Colonic mucosa (tissue), 4 donors: ENCODE results near the gene AREL1. TPM values are rescaled to one million over a fixed set of nuclear protein-coding genes. Genes with fewer than 3 reads are reported as not detected.

Experiments used
- DNase-seq: peaks from one replicate; pipeline ENCODE4 v3.0.0-alpha.2; 2020
- H3K27ac ChIP-seq: fragments of 200-600 bp; one replicate; pipeline ENCODE4 v1.8.0; 2021
- H3K27me3 ChIP-seq: fragments of 200-600 bp; one replicate; pipeline ENCODE4 v1.8.0; 2021
- H3K36me3 ChIP-seq: fragments of 200-600 bp; one replicate; pipeline ENCODE4 v1.8.0; 2021
- H3K4me1 ChIP-seq: fragments of 200-600 bp; one replicate; pipeline ENCODE4 v1.8.0; 2021; ENCODE audit warnings: mild to moderate bottlenecking
- H3K4me3 ChIP-seq: fragments of 200-600 bp; one replicate; pipeline ENCODE4 v1.8.0; 2021
- H3K9ac ChIP-seq, 2 donors: one replicate each; pipeline ENCODE4 v1.7.0; 2013; ENCODE audit warnings: control low read depth in 2 of 2, low read depth in 2 of 2, low read length in 2 of 2
- H3K9me3 ChIP-seq: fragments of 200-600 bp; one replicate; pipeline ENCODE4 v1.8.0; 2021
- CTCF ChIP-seq: fragments of 200-600 bp; IDR thresholded peaks from one replicate; pipeline ENCODE4 v1.8.0; 2022; ENCODE audit warnings: antibody characterized with exemption, mild to moderate bottlenecking
- intact Hi-C: fragments of 100-400 bp; cut with DNase I; formaldehyde crosslinking; loops from one replicate; pipeline ENCODE4 v1.14.1; 2022
- total RNA-seq, 2 donors: library from RNA; stranded (reverse); fragmentation: NEBNext Ultra II Directional in 1 of 2; extraction: Animal tissue kit (Norgen Biotek cat#: 25700) in 1 of 2; gene quantifications; one replicate each; pipeline ENCODE4 v1.2.1, GENCODE V29; 2021
- donor health status: healthy.
- donor health status: DM: no; HTN: no; CAD: no.
- donor health status: DM: no; HTN: no; CAD: no.

AREL1 gene
- total RNA-seq, 2 donors from 2014 or later, result 37.2 to 37.5 TPM

- intact Hi-C loops, result no loop called here
- no peaks in the 10 kb centered on the region for H3K4me1 ChIP-seq
- no peak overlapping the region for H3K4me3 ChIP-seq
- TF ChIP-seq CTCF, result no peak
- H3K9me3 ChIP-seq, result no peaks in the 10 kb centered on the region
- no peak overlapping the region for H3K9ac ChIP-seq
- H3K27ac ChIP-seq, result no peak overlapping the region
- H3K27me3 ChIP-seq, result no peaks in the 10 kb centered on the region
- DNase-seq, result no peak
- H3K36me3 ChIP-seq, result no peaks in the 10 kb centered on the region
These were observed 14.9 kb downstream of the AREL1 start for GRCh38 chr14:74697976-74698375.

GRCh38 chr14:74697543-74697942 is 15.3 kb downstream of the AREL1 start:
- H3K36me3 ChIP-seq, result no peaks in the 10 kb centered on the region
- H3K27ac ChIP-seq, result no peak overlapping the region
- H3K9me3 ChIP-seq, result no peaks in the 10 kb centered on the region
- H3K4me1 ChIP-seq, result no peaks in the 10 kb centered on the region
- intact Hi-C loops, result no loop called here
- H3K27me3 ChIP-seq, result no peaks in the 10 kb centered on the region
- H3K4me3 ChIP-seq, result no peak overlapping the region
- no peak overlapping the region for H3K9ac ChIP-seq
- no peak for TF ChIP-seq CTCF
- DNase-seq, result no peak

GRCh38 chr14:74697011-74697410 is 15.9 kb downstream of the AREL1 start:
- DNase-seq, result no peak
- Histone ChIP-seq H3K36me3 (no peaks in the 10 kb centered on the region), H3K27me3 (no peaks in the 10 kb centered on the region), H3K9me3 (no peaks in the 10 kb centered on the region), H3K4me3 (no peak overlapping the region), H3K4me1 (no peaks in the 10 kb centered on the region), H3K9ac (no peak overlapping the region), H3K27ac (no peak overlapping the region)
- TF ChIP-seq CTCF, result no peak
- intact Hi-C loops, result no loop called here

GRCh38 chr14:74695406-74695805 is 17.5 kb downstream of the AREL1 start:
- no peaks in the 10 kb centered on the region for H3K36me3 ChIP-seq
- TF ChIP-seq CTCF, result no peak
- no peaks in the 10 kb centered on the region for H3K27me3 ChIP-seq
- H3K9me3 ChIP-seq, result no peaks in the 10 kb centered on the region
- no peak for DNase-seq
- H3K27ac ChIP-seq, result no peak overlapping the region
- no peak overlapping the region for H3K9ac ChIP-seq
- no peak overlapping the region for H3K4me3 ChIP-seq
- no peaks in the 10 kb centered on the region for H3K4me1 ChIP-seq
- intact Hi-C loops, result no loop called here

GRCh38 chr14:74693191-74693590 is 19.7 kb downstream of the AREL1 start:
- Histone ChIP-seq H3K9ac (no peak overlapping the region), H3K36me3 (peaks cover 4% of the 10 kb centered on the region), H3K27ac (no peak overlapping the region), H3K27me3 (no peaks in the 10 kb centered on the region), H3K9me3 (no peaks in the 10 kb centered on the region), H3K4me3 (no peak overlapping the region), H3K4me1 (no peaks in the 10 kb centered on the region)
- intact Hi-C loops, result no loop called here
- TF ChIP-seq CTCF, result no peak
- DNase-seq, result no peak

- no peak for TF ChIP-seq CTCF
- no peak overlapping the region for H3K4me3 ChIP-seq
These were observed 21.4 kb downstream of the AREL1 start for GRCh38 chr14:74691456-74691855.

More at GRCh38 chr14:74691456-74691855, 21.4 kb downstream of the AREL1 start:
- H3K4me1 ChIP-seq, result peaks cover 2% of the 10 kb centered on the region
- intact Hi-C loops, result no loop called here
- H3K36me3 ChIP-seq, result peaks cover 4% of the 10 kb centered on the region
- no peaks in the 10 kb centered on the region for H3K27me3 ChIP-seq
- DNase-seq, result no peak
- no peak overlapping the region for H3K27ac ChIP-seq
- no peak overlapping the region for H3K9ac ChIP-seq
- H3K9me3 ChIP-seq, result no peaks in the 10 kb centered on the region
